Stimulated activated naive CD4-positive, alpha-beta T cell treated with Interleukin-2 at 50 U/mL for 16 hours (primary cell): ENCODE measurements around the gene PLEKHA4.
"Not testable (repeated sequence)": the region's sequence is repeated elsewhere in the genome, so short reads cannot be mapped to it uniquely, and the experiment has no call there.

Experiments used
- DNase-seq: peaks from one replicate; lab custom pipeline; 2025; lab: John Stamatoyannopoulos, UW

PLEKHA4 gene

GRCh38 chr19:48796298-48797083 is 71.9 kb downstream of the PLEKHA4 start:
- DNase-seq: no peak

- no peak for DNase-seq
These were observed 72.7 kb downstream of the PLEKHA4 start for GRCh38 chr19:48795685-48796070.

GRCh38 chr19:48795055-48795684 is 73.2 kb downstream of the PLEKHA4 start:
- DNase-seq: peak; percentile 83

GRCh38 chr19:48794291-48794690 is 74.1 kb downstream of the PLEKHA4 start:
- DNase-seq: no peak

- no peak for DNase-seq
These were observed 75.1 kb downstream of the PLEKHA4 start for GRCh38 chr19:48793271-48793670.

GRCh38 chr19:48787331-48787730 is 81.1 kb downstream of the PLEKHA4 start:
- not testable (repeated sequence) for DNase-seq
